ENCODE measurements around the gene LSAMP.

The LSAMP gene

GRCh38 chr3:115927197-115927596, 518.1 kb downstream of the LSAMP start:
- DNase-seq = no peak

GRCh38 chr3:115922681-115923347, 522.5 kb downstream of the LSAMP start:
- DNase-seq = peak; percentile 10

- DNase-seq = no peak
Measured at GRCh38 chr3:115921711-115922110, 523.6 kb downstream of the LSAMP start.

GRCh38 chr3:115918900-115919299, 526.4 kb downstream of the LSAMP start:
- DNase-seq = no peak

- no peak for DNase-seq
Measured at GRCh38 chr3:115916866-115917265, 528.4 kb downstream of the LSAMP start.

- no peak for DNase-seq
Measured at GRCh38 chr3:115915061-115915460, 530.2 kb downstream of the LSAMP start.

- DNase-seq = peak; percentile 27
Measured at GRCh38 chr3:115913069-115913686, 532.1 kb downstream of the LSAMP start.

- no peak for DNase-seq
Measured at GRCh38 chr3:115912372-115912771, 532.9 kb downstream of the LSAMP start.

GRCh38 chr3:115905871-115906270, 539.4 kb downstream of the LSAMP start:
- DNase-seq = no peak

- no peak for DNase-seq
Measured at GRCh38 chr3:115903843-115904242, 541.4 kb downstream of the LSAMP start.

GRCh38 chr3:115901008-115901407, 544.3 kb downstream of the LSAMP start:
- no peak for DNase-seq

GRCh38 chr3:115899535-115899934, 545.8 kb downstream of the LSAMP start:
- no peak for DNase-seq

GRCh38 chr3:115898656-115899410, 546.5 kb downstream of the LSAMP start:
- no peak for DNase-seq

- DNase-seq = no peak
Measured at GRCh38 chr3:115891006-115891636, 554.2 kb downstream of the LSAMP start.

- DNase-seq = no peak
Measured at GRCh38 chr3:115890579-115890978, 554.7 kb downstream of the LSAMP start.

GRCh38 chr3:115885621-115886020, 559.7 kb downstream of the LSAMP start:
- peak; percentile 11 for DNase-seq

- no peak for DNase-seq
Measured at GRCh38 chr3:115877615-115877899, 567.7 kb downstream of the LSAMP start.

- DNase-seq = no peak
Measured at GRCh38 chr3:115876876-115877614, 568.2 kb downstream of the LSAMP start.

GRCh38 chr3:115875460-115875859, 569.8 kb downstream of the LSAMP start:
- DNase-seq = no peak

- no peak for DNase-seq
Measured at GRCh38 chr3:115871735-115872134, 573.6 kb downstream of the LSAMP start.

GRCh38 chr3:115864911-115865310, 580.4 kb downstream of the LSAMP start:
- DNase-seq = no peak

- no peak for DNase-seq
Measured at GRCh38 chr3:115862849-115863248, 582.4 kb downstream of the LSAMP start.

GRCh38 chr3:115862099-115862498, 583.2 kb downstream of the LSAMP start:
- DNase-seq = no peak

All from hematopoietic multipotent progenitor cell treated with erythropoietin and hydrocortisone succinate and interleukin-3 and kit ligand, for 6 days (in vitro differentiated cells).